IMR-90 (cell line): Measurements from ENCODE around the gene BUB1. TPM values are rescaled to one million over a fixed set of nuclear protein-coding genes. Genes with fewer than 3 reads are reported as not detected.
"Not testable (repeated sequence)": the region's sequence is repeated elsewhere in the genome, so short reads cannot be mapped to it uniquely, and the experiment has no call there.

Source experiments
- ATAC-seq: fragments of 200-7000 bp; cut with Tn5 transposase; 2 replicates; pipeline ENCODE4 v1.9.1; 2020; ENCODE audit warnings: low read depth, mild to moderate bottlenecking, moderate library complexity
- BruUV-seq: library from RNA; stranded (reverse); fragments of 400-500 nt; replicated peaks from 2 replicates; lab custom pipeline; 2021; lab: Mats Ljungman, UMichigan
- CTCF ChIA-PET: fragments of 300-600 bp; formaldehyde crosslinking; extraction: SDS; loops from one replicate; lab custom pipeline; 2021; ENCODE audit warnings: antibody characterized with exemption; lab: Yijun Ruan, JAX
- POLR2A ChIA-PET: fragments of 300-600 bp; sonication (Branson Sonifier 250); formaldehyde crosslinking; loops from one replicate; lab custom pipeline; 2022; ENCODE audit warnings: antibody characterized with exemption; ENCODE audit not compliant: unreplicated experiment; lab: Charles Lee
- DNase-seq: peaks from one replicate; pipeline ENCODE4 v3.0.0; 2013
- H2AFZ ChIP-seq: replicated peaks from 2 replicates; pipeline ENCODE3; 2013; ENCODE audit warnings: low read length, mild to moderate bottlenecking; ENCODE audit not compliant: poor library complexity
- H2AK5ac ChIP-seq: 2 replicates; pipeline ENCODE4 v1.6.1; 2013; ENCODE audit warnings: low read depth, low read length, inconsistent platforms
- H2AK9ac ChIP-seq: replicated peaks from 2 replicates; pipeline ENCODE3; 2013; ENCODE audit warnings: mild to moderate bottlenecking, low read depth, low read length, moderate library complexity; ENCODE audit not compliant: poor library complexity
- H2BK120ac ChIP-seq: 2 replicates; pipeline ENCODE4 v1.6.1; 2013; ENCODE audit warnings: low read depth, low read length, inconsistent platforms
- H2BK15ac ChIP-seq: 3 replicates; pipeline ENCODE4 v1.6.1; 2013; ENCODE audit warnings: low read depth, low read length, inconsistent platforms
- H2BK20ac ChIP-seq: 2 replicates; pipeline ENCODE4 v1.6.1; 2013; ENCODE audit warnings: low read depth, mild to moderate bottlenecking, inconsistent platforms, low read length, moderate library complexity
- H2BK5ac ChIP-seq: 2 replicates; pipeline ENCODE4 v1.6.1; 2013; ENCODE audit warnings: mild to moderate bottlenecking, low read depth, low read length, inconsistent platforms; ENCODE audit not compliant: poor library complexity, severe bottlenecking
- H3K14ac ChIP-seq: replicated peaks from 2 replicates; pipeline ENCODE4 v1.6.1; 2013; ENCODE audit warnings: low read depth, low read length, inconsistent platforms
- H3K18ac ChIP-seq: 2 replicates; pipeline ENCODE4 v1.6.1; 2013; ENCODE audit warnings: low read depth, low read length, control low read depth
- H3K23ac ChIP-seq: 2 replicates; pipeline ENCODE4 v1.6.1; 2013; ENCODE audit warnings: low read depth, low read length, inconsistent platforms
- H3K27ac ChIP-seq: 2 replicates; pipeline ENCODE4 v1.5.1; 2013; ENCODE audit warnings: mild to moderate bottlenecking, control low read depth, low read length; ENCODE audit not compliant: insufficient read depth
- H3K27me3 ChIP-seq: 2 replicates; pipeline ENCODE4 v1.6.1; 2013; ENCODE audit warnings: low read length; ENCODE audit not compliant: control insufficient read depth, insufficient read depth
- H3K36me3 ChIP-seq: 2 replicates; pipeline ENCODE4 v1.6.1; 2013; ENCODE audit warnings: low read length, mixed read lengths; ENCODE audit not compliant: control insufficient read depth, insufficient read depth
- H3K4ac ChIP-seq: 2 replicates; pipeline ENCODE4 v1.6.1; 2013; ENCODE audit warnings: low read depth, low read length, inconsistent platforms
- H3K4me1 ChIP-seq: 2 replicates; pipeline ENCODE4 v1.6.1; 2013; ENCODE audit warnings: low read length, mixed read lengths; ENCODE audit not compliant: control insufficient read depth, insufficient read depth
- H3K4me2 ChIP-seq: 2 replicates; pipeline ENCODE4 v1.6.1; 2013; ENCODE audit warnings: low read depth, mild to moderate bottlenecking, control low read depth, low read length, moderate library complexity
- H3K4me3 ChIP-seq: 2 replicates; pipeline ENCODE4 v1.5.1; 2013; ENCODE audit warnings: low read depth, mild to moderate bottlenecking, control low read depth, low read length, moderate library complexity; ENCODE audit not compliant: insufficient read depth
- H3K56ac ChIP-seq: 2 replicates; pipeline ENCODE4 v1.6.1; 2013; ENCODE audit warnings: low read length, inconsistent platforms; ENCODE audit not compliant: insufficient read depth; ENCODE audit errors: extremely low read depth
- H3K79me1 ChIP-seq, 2 experiments: 2 replicates each; pipeline ENCODE4 v1.6.1; 2013; ENCODE audit warnings: low read length in 2 of 2, inconsistent platforms in 1 of 2, low read depth in 1 of 2
- H3K9ac ChIP-seq: 2 replicates; pipeline ENCODE4 v1.6.1; 2013; ENCODE audit warnings: low read depth, low read length, control low read depth
- H3K9me1 ChIP-seq: 2 replicates; pipeline ENCODE4 v1.6.1; 2013; ENCODE audit warnings: low read length, inconsistent platforms; ENCODE audit not compliant: insufficient read depth
- H3K9me3 ChIP-seq: 2 replicates; pipeline ENCODE4 v1.6.1; 2013; ENCODE audit warnings: low read length; ENCODE audit not compliant: control insufficient read depth, insufficient read depth
- H4K20me1 ChIP-seq: 2 replicates; pipeline ENCODE4 v1.6.1; 2013; ENCODE audit warnings: low read length, inconsistent platforms; ENCODE audit not compliant: insufficient read depth
- H4K5ac ChIP-seq: 2 replicates; pipeline ENCODE4 v1.6.1; 2013; ENCODE audit warnings: mild to moderate bottlenecking, low read depth, low read length, control low read depth
- H4K8ac ChIP-seq, 2 experiments: 2 replicates each; pipeline ENCODE4 v1.6.1; 2013; ENCODE audit warnings: low read depth in 2 of 2, low read length in 2 of 2, control low read depth in 1 of 2, inconsistent platforms in 1 of 2
- H4K91ac ChIP-seq: 2 replicates; pipeline ENCODE4 v1.6.1; 2013; ENCODE audit warnings: low read depth, low read length, inconsistent platforms; ENCODE audit not compliant: insufficient read depth
- WGBS, 2 experiments: methylation state at CpG; one replicate each; pipeline versions ENCODE4 v1.1.5 to v1.1.7; 2013; ENCODE audit warnings: missing lambda C conversion rate in 2 of 2; ENCODE audit not compliant: insufficient read length in 1 of 2; ENCODE audit errors: extremely low coverage in 2 of 2; 5-methylcytosine and 5-hydroxymethylcytosine counted together
- dilution Hi-C: fragments of 300-500 bp; cut with HindIII; formaldehyde crosslinking; loops from one replicate; pipeline ENCODE4 v1.14.3; 2018; ENCODE audit warnings: low sequenced_read_pairs; ENCODE audit not compliant: unreplicated experiment
- in situ Hi-C: fragments of 300-500 bp; cut with MboI; formaldehyde crosslinking; loops from 3 replicates; pipeline ENCODE4 v1.14.3; 2019; ENCODE audit warnings: low sequenced_read_pairs, inconsistent platforms, mixed read lengths
- intact Hi-C: fragments of 100-400 bp; cut with micrococcal nuclease; formaldehyde crosslinking; loops from 2 replicates; pipeline ENCODE4 v1.10.0; 2022
- polyA plus RNA-seq, 3 experiments: library from polyadenylated mRNA; depleted of rRNA; stranded (reverse); fragments of >200 nt; gene quantifications; 2 replicates each; pipeline ENCODE4 v1.2.3, GENCODE V29; 2012; ENCODE audit warnings: low replicate concordance in 1 of 3
- total RNA-seq: library from RNA; depleted of rRNA; stranded (reverse); fragments of >200 nt; gene quantifications from 2 replicates; pipeline ENCODE4 v1.2.3, GENCODE V29; 2012

Gene BUB1
- total and polyA plus RNA-seq, 2 of the 4 experiments (the other 2 are of a cell fraction) = 19.6 to 43.4 TPM

DNA sequence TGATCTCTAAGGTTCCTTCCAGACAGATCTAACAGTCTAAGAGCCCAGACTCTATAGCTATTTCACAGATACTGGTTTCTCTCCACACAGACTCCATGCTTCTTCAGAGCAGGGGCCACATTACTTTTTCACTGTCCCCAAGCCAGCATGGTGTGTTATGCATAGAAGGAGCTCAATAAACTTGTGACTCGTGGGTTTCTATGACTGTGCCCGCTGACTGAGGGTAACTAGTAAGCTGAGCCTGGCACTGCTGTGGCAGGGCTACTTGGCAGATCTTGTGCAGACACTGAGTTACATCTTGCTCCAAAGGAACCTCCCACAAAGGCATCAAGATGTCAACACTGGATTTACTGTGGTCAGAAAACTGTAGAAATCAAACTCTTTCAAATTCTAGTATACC is 85.9 kb downstream of the BUB1 start:
- H3K27ac ChIP-seq, H2BK5ac ChIP-seq, H3K79me1 ChIP-seq, H3K4ac ChIP-seq, H2BK120ac ChIP-seq, H2BK20ac ChIP-seq, H3K4me2 ChIP-seq, CTCF ChIA-PET, H2AK5ac ChIP-seq, H3K9ac ChIP-seq, in situ Hi-C loops, H4K8ac ChIP-seq, H4K5ac ChIP-seq, H2AK9ac ChIP-seq, H2AFZ ChIP-seq, H2BK15ac ChIP-seq, H3K18ac ChIP-seq, H3K27me3 ChIP-seq, H3K4me1 ChIP-seq, H3K56ac ChIP-seq, H3K4me3 ChIP-seq, H3K23ac ChIP-seq, H4K91ac ChIP-seq, BruUV-seq, H3K9me3 ChIP-seq, H4K20me1 ChIP-seq, H3K14ac ChIP-seq, POLR2A ChIA-PET, H3K36me3 ChIP-seq, intact Hi-C loops, H3K9me1 ChIP-seq, dilution Hi-C loops, DNase-seq: not testable (repeated sequence)
- no CpG with 5 or more reads among the region's 2 CpGs for WGBS, 2 experiments
- ATAC-seq = peak; percentile 27; the same call in 1 of the 2 replicates

DNA sequence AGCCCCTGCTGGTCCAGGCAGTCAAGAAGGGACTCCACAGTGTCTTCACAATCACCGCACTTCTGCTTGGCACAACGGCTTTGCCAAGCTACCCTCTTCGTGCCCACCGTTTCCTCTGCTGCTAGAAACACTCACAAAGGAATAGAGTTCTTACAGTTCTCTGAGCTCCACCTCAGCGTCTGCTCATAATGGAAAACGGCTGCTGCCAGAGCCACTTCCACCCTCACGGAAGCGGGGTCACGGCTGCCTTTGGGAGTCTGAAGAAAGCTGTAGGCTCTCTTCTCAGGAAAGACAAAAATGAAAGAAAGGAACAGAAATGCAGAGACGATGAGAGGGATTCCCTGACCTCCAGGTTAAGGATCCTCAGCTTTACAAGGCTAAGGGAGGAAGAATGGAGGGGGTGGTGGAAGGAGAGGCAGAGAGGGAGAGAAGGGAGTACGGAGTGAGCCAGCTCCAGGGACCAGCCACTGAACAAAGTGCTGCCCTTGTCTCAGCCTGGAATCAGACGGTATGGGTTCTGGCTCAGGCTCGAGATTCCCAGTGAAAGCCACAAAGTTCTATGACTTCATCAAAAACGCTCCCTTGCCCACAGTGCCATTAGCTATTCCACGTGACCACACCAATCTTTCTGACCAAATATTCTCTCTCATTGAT is 88.1 kb downstream of the BUB1 start:
- DNase-seq, in situ Hi-C loops, H2AFZ ChIP-seq, H2BK5ac ChIP-seq, dilution Hi-C loops, H3K4me3 ChIP-seq, H3K27ac ChIP-seq, BruUV-seq, H3K4me1 ChIP-seq, H3K27me3 ChIP-seq, H2AK5ac ChIP-seq, H2BK15ac ChIP-seq, H3K9me1 ChIP-seq, CTCF ChIA-PET, H3K4me2 ChIP-seq, H2BK120ac ChIP-seq, H3K9ac ChIP-seq, H3K18ac ChIP-seq, H4K8ac ChIP-seq, H4K20me1 ChIP-seq, H3K56ac ChIP-seq, H4K5ac ChIP-seq, H3K23ac ChIP-seq, H3K36me3 ChIP-seq, H2BK20ac ChIP-seq, POLR2A ChIA-PET, H2AK9ac ChIP-seq, intact Hi-C loops, H3K14ac ChIP-seq, H3K9me3 ChIP-seq, H3K79me1 ChIP-seq, H4K91ac ChIP-seq, ATAC-seq, H3K4ac ChIP-seq: not testable (repeated sequence)
- no CpG with 5 or more reads among the region's 15 CpGs for WGBS, 2 experiments
